MM.1S (cell line): ENCODE results near the gene RFXANK.

Source experiments
- CTCF ChIP-seq: fragments of 300-600 bp; sonication (generic); IDR thresholded peaks from 2 replicates; pipeline ENCODE4 v1.5.1; 2016; ENCODE audit warnings: antibody characterized with exemption, low read length, mixed read lengths
- EZH2 ChIP-seq: fragments of 300-600 bp; sonication (generic); optimal IDR thresholded peaks from 2 replicates; pipeline ENCODE3; 2017; ENCODE audit warnings: low read depth, mild to moderate bottlenecking, antibody characterized with exemption, low read length, mixed read lengths
- EZH2phosphoT487 ChIP-seq: fragments of 300-600 bp; sonication (generic); IDR thresholded peaks from 2 replicates; pipeline ENCODE4 v1.6.1; 2018; ENCODE audit warnings: antibody characterized with exemption, low read length

- TF ChIP-seq CTCF, result no peak
- TF ChIP-seq EZH2phosphoT487, result no peak
- TF ChIP-seq EZH2, result no peak
These were observed 39.2 kb upstream of the RFXANK start for GRCh38 chr19:19152668-19153384.
